SU-DHL-6 (cell line): ENCODE data around the gene PPDPF.

Experiments used
- CTCF ChIP-seq: fragments of 200-600 bp; sonication (generic); IDR thresholded peaks from one replicate; pipeline ENCODE4 v1.5.1; 2017; ENCODE audit warnings: antibody characterized with exemption, mild to moderate bottlenecking, low read length, moderate library complexity; ENCODE audit not compliant: insufficient read depth, poor library complexity, severe bottlenecking
- EZH2phosphoT487 ChIP-seq: fragments of 200-600 bp; sonication (generic), shearing (Covaris generic); conservative IDR thresholded peaks from 2 replicates; pipeline ENCODE4 v1.6.1; 2018; ENCODE audit warnings: mild to moderate bottlenecking, antibody characterized with exemption, low read length, moderate library complexity, mixed read lengths

GRCh38 chr20:63549019-63549418, 28.5 kb downstream of the PPDPF start:
- TF ChIP-seq CTCF: no peak
- TF ChIP-seq EZH2phosphoT487: no peak
